ENCODE data around the gene RBM47. TPM values are rescaled to one million over a fixed set of nuclear protein-coding genes. Genes with fewer than 3 reads are reported as not detected.

RBM47 gene
- total RNA-seq, 1 experiment from 2014 or later: 78.0 TPM

DNA sequence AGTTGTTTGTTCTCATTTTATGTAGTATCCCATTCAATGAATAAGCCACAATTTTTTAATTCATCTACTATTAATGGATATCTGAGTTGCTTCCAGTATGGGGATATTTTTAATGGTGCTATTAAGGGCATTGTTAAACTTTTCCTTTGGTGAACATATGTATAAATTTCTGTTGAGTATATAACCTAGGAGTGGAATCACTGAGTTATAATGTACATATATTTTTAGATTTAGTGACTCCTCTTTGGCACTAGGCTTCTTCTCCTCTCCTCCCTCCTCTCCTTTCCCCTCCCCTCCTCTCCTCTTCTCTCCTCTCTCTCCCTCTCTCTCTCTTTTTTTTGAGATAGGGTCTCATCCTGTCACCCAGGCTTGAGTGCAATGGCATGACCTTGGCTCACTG is 26.4 kb downstream of the RBM47 start:
- H3K4me1 ChIP-seq (replicated peaks; ENCODE audit: insufficient read depth): peaks cover 7% of the 10 kb centered on the region
- BruUV-seq (replicated peaks): no TSS peak
- no peak for DNase-seq
- 0 out of 2 replicates have a peak, but pooled peaks cover 3% of the 10 kb centered on the region for H3K36me3 ChIP-seq (ENCODE audit: low read depth)
- H3K4me3 ChIP-seq: no peak overlapping the region
- peaks cover 25% of the 10 kb centered on the region for H4K20me1 ChIP-seq (ENCODE audit: insufficient read depth)
- H3K4me2 ChIP-seq: no peak overlapping the region
- no peak overlapping the region for H2AFZ ChIP-seq
- ChIA-PET CTCF (no interaction called here), POLR2A (ENCODE audit: unreplicated experiment) (no interaction called here)
- peaks cover 100% of the 10 kb centered on the region for H3K79me2 ChIP-seq (ENCODE audit: low read depth)
- intact Hi-C loops (cut with micrococcal nuclease; ENCODE audit: unreplicated experiment): no loop called here
- TF ChIP-seq, protein P1, sequence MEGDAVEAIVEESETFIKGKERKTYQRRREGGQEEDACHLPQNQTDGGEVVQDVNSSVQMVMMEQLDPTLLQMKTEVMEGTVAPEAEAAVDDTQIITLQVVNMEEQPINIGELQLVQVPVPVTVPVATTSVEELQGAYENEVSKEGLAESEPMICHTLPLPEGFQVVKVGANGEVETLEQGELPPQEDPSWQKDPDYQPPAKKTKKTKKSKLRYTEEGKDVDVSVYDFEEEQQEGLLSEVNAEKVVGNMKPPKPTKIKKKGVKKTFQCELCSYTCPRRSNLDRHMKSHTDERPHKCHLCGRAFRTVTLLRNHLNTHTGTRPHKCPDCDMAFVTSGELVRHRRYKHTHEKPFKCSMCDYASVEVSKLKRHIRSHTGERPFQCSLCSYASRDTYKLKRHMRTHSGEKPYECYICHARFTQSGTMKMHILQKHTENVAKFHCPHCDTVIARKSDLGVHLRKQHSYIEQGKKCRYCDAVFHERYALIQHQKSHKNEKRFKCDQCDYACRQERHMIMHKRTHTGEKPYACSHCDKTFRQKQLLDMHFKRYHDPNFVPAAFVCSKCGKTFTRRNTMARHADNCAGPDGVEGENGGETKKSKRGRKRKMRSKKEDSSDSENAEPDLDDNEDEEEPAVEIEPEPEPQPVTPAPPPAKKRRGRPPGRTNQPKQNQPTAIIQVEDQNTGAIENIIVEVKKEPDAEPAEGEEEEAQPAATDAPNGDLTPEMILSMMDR (conservative IDR thresholded peaks at IDR 0.05): no peak
- no peak for TF ChIP-seq EZH2 (IDR thresholded peaks at IDR 0.05; ENCODE audit: low read depth)
- no peaks in the 10 kb centered on the region for H3K27me3 ChIP-seq (ENCODE audit: insufficient read depth, low read depth)
- no peak overlapping the region for H3K27ac ChIP-seq
- H3K9me2 ChIP-seq (ENCODE audit: insufficient read depth): no peaks in the 10 kb centered on the region
- no peaks in the 10 kb centered on the region for H3K9me3 ChIP-seq (ENCODE audit: insufficient read depth, low read depth)
- H3F3A ChIP-seq (ENCODE audit: insufficient read depth, low read depth): peaks cover 20% of the 10 kb centered on the region; the same call in 1 of the 2 replicates

GRCh38 chr4:40601641-40602040 is 28.0 kb downstream of the RBM47 start:
- H3K27ac ChIP-seq: no peak overlapping the region
- no peaks in the 10 kb centered on the region for H3K9me2 ChIP-seq (ENCODE audit: insufficient read depth)
- H4K20me1 ChIP-seq (ENCODE audit: insufficient read depth): peaks cover 15% of the 10 kb centered on the region; the same call in 1 of the 2 replicates
- TF ChIP-seq, protein P1 (conservative IDR thresholded peaks at IDR 0.05): no peak
- no peak for TF ChIP-seq EZH2 (IDR thresholded peaks at IDR 0.05; ENCODE audit: low read depth)
- peaks cover 91% of the 10 kb centered on the region for H3K79me2 ChIP-seq (ENCODE audit: low read depth)
- peaks cover 7% of the 10 kb centered on the region for H3F3A ChIP-seq (ENCODE audit: insufficient read depth, low read depth)
- no TSS peak for BruUV-seq (replicated peaks)
- no peak for DNase-seq
- POLR2A ChIA-PET (ENCODE audit: unreplicated experiment): no interaction called here
- H3K4me2 ChIP-seq: no peak overlapping the region
- H3K4me3 ChIP-seq: no peak overlapping the region
- no peaks in the 10 kb centered on the region for H3K4me1 ChIP-seq (replicated peaks; ENCODE audit: insufficient read depth)
- H3K9me3 ChIP-seq (ENCODE audit: insufficient read depth, low read depth): no peaks in the 10 kb centered on the region
- H3K36me3 ChIP-seq (ENCODE audit: low read depth): peaks cover 5% of the 10 kb centered on the region; the same call in 1 of the 2 replicates
- H3K27me3 ChIP-seq (ENCODE audit: insufficient read depth, low read depth): no peaks in the 10 kb centered on the region
- intact Hi-C loops (cut with micrococcal nuclease; ENCODE audit: unreplicated experiment): no loop called here
- H2AFZ ChIP-seq: no peak overlapping the region
- CTCF ChIA-PET: no interaction called here

GRCh38 chr4:40600850-40601249 is 28.8 kb downstream of the RBM47 start:
- Histone ChIP-seq H4K20me1 (ENCODE audit: insufficient read depth) (peaks cover 8% of the 10 kb centered on the region; the same call in 1 of the 2 replicates), H3K27ac (no peak overlapping the region), H3K4me3 (no peak overlapping the region), H3K79me2 (ENCODE audit: low read depth) (peaks cover 91% of the 10 kb centered on the region), H3K4me2 (no peak overlapping the region), H3K27me3 (ENCODE audit: insufficient read depth, low read depth) (no peaks in the 10 kb centered on the region), H3F3A (ENCODE audit: insufficient read depth, low read depth) (peaks cover 12% of the 10 kb centered on the region), H3K9me2 (ENCODE audit: insufficient read depth) (no peaks in the 10 kb centered on the region), H3K4me1 (replicated peaks; ENCODE audit: insufficient read depth) (no peaks in the 10 kb centered on the region), H3K36me3 (ENCODE audit: low read depth) (peaks cover 13% of the 10 kb centered on the region; the same call in 1 of the 2 replicates), H3K9me3 (ENCODE audit: insufficient read depth, low read depth) (no peaks in the 10 kb centered on the region), H2AFZ (no peak overlapping the region)
- no TSS peak for BruUV-seq (replicated peaks)
- CTCF ChIA-PET: no interaction called here
- POLR2A ChIA-PET (ENCODE audit: unreplicated experiment): no interaction called here
- no peak for DNase-seq
- intact Hi-C loops (cut with micrococcal nuclease; ENCODE audit: unreplicated experiment): no loop called here
- no peak for TF ChIP-seq EZH2 (IDR thresholded peaks at IDR 0.05; ENCODE audit: low read depth)
- TF ChIP-seq, protein P1 (conservative IDR thresholded peaks at IDR 0.05): no peak
